ENCODE measurements around the gene WWOX.

Gene WWOX

GRCh38 chr16:78821335-78821734 lies 721.9 kb downstream of the WWOX start:
- Mint-ChIP-seq H3K27me3 (no peaks in the 10 kb centered on the region), H3K36me3 (no peaks in the 10 kb centered on the region), H3K27ac (no peak overlapping the region), H3K4me3 (no peak overlapping the region), H3K9me3 (no peaks in the 10 kb centered on the region), H3K4me1 (no peaks in the 10 kb centered on the region)

- H3K9me3 Mint-ChIP-seq = no peaks in the 10 kb centered on the region
- no peak overlapping the region for H3K4me3 Mint-ChIP-seq
- H3K4me1 Mint-ChIP-seq = no peaks in the 10 kb centered on the region
- no peak overlapping the region for H3K27ac Mint-ChIP-seq
- H3K27me3 Mint-ChIP-seq = no peaks in the 10 kb centered on the region
- no peaks in the 10 kb centered on the region for H3K36me3 Mint-ChIP-seq
Measured at GRCh38 chr16:78822509-78822908, 723.1 kb downstream of the WWOX start.

GRCh38 chr16:78823027-78823426 lies 723.6 kb downstream of the WWOX start:
- Mint-ChIP-seq H3K9me3 (no peaks in the 10 kb centered on the region), H3K4me3 (no peak overlapping the region), H3K4me1 (no peaks in the 10 kb centered on the region), H3K27ac (no peak overlapping the region), H3K36me3 (no peaks in the 10 kb centered on the region), H3K27me3 (no peaks in the 10 kb centered on the region)

- H3K4me1 Mint-ChIP-seq = no peaks in the 10 kb centered on the region
- no peak overlapping the region for H3K27ac Mint-ChIP-seq
- no peak overlapping the region for H3K4me3 Mint-ChIP-seq
- no peaks in the 10 kb centered on the region for H3K9me3 Mint-ChIP-seq
- H3K27me3 Mint-ChIP-seq = no peaks in the 10 kb centered on the region
- no peaks in the 10 kb centered on the region for H3K36me3 Mint-ChIP-seq
Measured at GRCh38 chr16:78829280-78829679, 729.8 kb downstream of the WWOX start.

GRCh38 chr16:78830599-78830998 lies 731.1 kb downstream of the WWOX start:
- no peaks in the 10 kb centered on the region for H3K9me3 Mint-ChIP-seq
- no peaks in the 10 kb centered on the region for H3K4me1 Mint-ChIP-seq
- H3K36me3 Mint-ChIP-seq = no peaks in the 10 kb centered on the region
- H3K4me3 Mint-ChIP-seq = no peak overlapping the region
- H3K27ac Mint-ChIP-seq = no peak overlapping the region
- no peaks in the 10 kb centered on the region for H3K27me3 Mint-ChIP-seq

GRCh38 chr16:78832100-78832499 lies 732.6 kb downstream of the WWOX start:
- no peak overlapping the region for H3K4me3 Mint-ChIP-seq
- no peak overlapping the region for H3K27ac Mint-ChIP-seq
- peaks cover 5% of the 10 kb centered on the region for H3K4me1 Mint-ChIP-seq
- no peaks in the 10 kb centered on the region for H3K9me3 Mint-ChIP-seq
- no peaks in the 10 kb centered on the region for H3K36me3 Mint-ChIP-seq
- no peaks in the 10 kb centered on the region for H3K27me3 Mint-ChIP-seq

DNA sequence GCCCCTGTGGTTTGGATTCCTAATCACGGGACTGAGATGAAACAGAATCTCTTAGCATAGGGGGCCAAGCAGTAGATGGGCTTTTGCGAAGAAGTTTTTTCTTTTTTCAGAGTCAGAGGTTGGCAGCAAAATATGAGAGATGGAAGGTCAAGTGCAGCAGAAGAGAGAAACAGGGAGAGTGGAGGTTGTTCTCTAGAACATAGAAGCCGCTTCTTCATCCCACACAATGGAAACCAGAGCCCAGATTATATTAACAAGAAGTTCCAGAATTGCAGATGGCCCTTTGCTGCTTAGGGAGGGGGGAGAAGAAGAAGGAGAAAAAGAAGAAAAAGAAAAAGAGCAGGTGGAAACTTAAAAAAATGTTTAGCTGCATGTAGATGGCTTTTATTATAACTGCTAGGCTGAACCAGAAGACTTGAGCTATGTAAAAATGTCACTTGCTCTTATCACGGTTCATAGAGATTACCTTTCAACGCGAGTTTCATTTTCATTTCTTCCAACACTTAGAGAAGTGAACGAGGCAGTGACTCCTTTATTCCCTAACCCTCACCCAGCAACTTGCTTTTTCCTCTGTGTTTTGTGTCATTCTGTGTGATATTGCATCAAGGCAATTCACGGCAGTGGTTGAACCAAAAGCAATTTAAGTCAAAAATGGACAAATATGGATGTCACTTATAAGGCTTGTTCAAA lies 737.5 kb downstream of the WWOX start:
- H3K36me3 Mint-ChIP-seq = no peaks in the 10 kb centered on the region
- peaks cover 5% of the 10 kb centered on the region for H3K4me1 Mint-ChIP-seq
- no peaks in the 10 kb centered on the region for H3K27me3 Mint-ChIP-seq
- peak overlapping the region; percentile 3 for H3K27ac Mint-ChIP-seq
- no peak overlapping the region for H3K4me3 Mint-ChIP-seq
- H3K9me3 Mint-ChIP-seq = no peaks in the 10 kb centered on the region

DNA sequence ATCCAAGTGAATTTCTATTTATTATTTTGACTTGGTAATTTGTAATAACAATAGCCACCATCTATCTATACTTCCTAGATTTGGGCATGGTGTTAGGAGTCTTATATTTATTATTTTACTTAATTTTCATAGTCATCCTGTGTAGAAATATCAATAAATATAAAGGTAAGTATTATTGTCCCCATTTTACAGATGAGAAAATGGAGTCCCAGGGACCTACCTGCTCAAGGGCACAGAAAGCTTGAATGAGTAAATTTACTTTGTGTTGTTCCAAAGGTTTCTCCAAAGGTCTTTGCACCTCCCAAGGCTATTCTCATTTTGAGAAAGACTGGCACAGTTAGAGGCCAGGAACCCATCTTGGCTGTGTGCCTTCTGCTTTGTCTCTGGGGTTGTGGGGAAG lies 738.3 kb downstream of the WWOX start:
- no peaks in the 10 kb centered on the region for H3K9me3 Mint-ChIP-seq
- no peaks in the 10 kb centered on the region for H3K27me3 Mint-ChIP-seq
- H3K4me3 Mint-ChIP-seq = no peak overlapping the region
- no peak overlapping the region for H3K27ac Mint-ChIP-seq
- H3K4me1 Mint-ChIP-seq = peaks cover 5% of the 10 kb centered on the region
- H3K36me3 Mint-ChIP-seq = no peaks in the 10 kb centered on the region

GRCh38 chr16:78838276-78838675 lies 738.8 kb downstream of the WWOX start:
- Mint-ChIP-seq H3K27ac (no peak overlapping the region), H3K9me3 (no peaks in the 10 kb centered on the region), H3K27me3 (no peaks in the 10 kb centered on the region), H3K4me1 (peaks cover 5% of the 10 kb centered on the region), H3K36me3 (no peaks in the 10 kb centered on the region), H3K4me3 (no peak overlapping the region)

GRCh38 chr16:78842950-78843349 lies 743.5 kb downstream of the WWOX start:
- H3K27me3 Mint-ChIP-seq = no peaks in the 10 kb centered on the region
- H3K4me1 Mint-ChIP-seq = no peaks in the 10 kb centered on the region
- H3K27ac Mint-ChIP-seq = no peak overlapping the region
- H3K4me3 Mint-ChIP-seq = no peak overlapping the region
- no peaks in the 10 kb centered on the region for H3K9me3 Mint-ChIP-seq
- H3K36me3 Mint-ChIP-seq = no peaks in the 10 kb centered on the region

GRCh38 chr16:78843978-78844377 lies 744.5 kb downstream of the WWOX start:
- Mint-ChIP-seq H3K9me3 (no peaks in the 10 kb centered on the region), H3K27ac (no peak overlapping the region), H3K4me3 (no peak overlapping the region), H3K27me3 (no peaks in the 10 kb centered on the region), H3K4me1 (no peaks in the 10 kb centered on the region), H3K36me3 (no peaks in the 10 kb centered on the region)

DNA sequence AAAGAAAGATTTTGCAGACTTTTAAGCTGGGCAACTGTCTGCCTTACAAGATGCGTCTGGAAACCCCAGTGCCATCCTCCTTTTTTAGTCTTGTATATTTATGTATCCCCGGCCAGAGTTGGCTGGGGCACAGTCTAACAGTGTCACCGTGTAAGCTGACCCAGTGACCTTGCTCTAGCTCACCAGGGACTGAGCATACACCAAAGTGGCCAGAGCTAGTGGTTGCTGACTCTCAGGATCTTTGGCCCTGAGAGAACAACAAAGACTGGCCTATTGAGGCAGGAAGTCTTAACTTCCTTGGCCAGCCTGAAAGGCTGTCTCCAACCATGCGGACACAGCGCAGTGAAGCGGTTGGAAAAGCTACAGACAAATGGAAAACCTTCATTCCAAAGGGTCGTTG lies 745.2 kb downstream of the WWOX start:
- Mint-ChIP-seq H3K27me3 (no peaks in the 10 kb centered on the region), H3K4me3 (no peak overlapping the region), H3K27ac (no peak overlapping the region), H3K9me3 (no peaks in the 10 kb centered on the region), H3K4me1 (no peaks in the 10 kb centered on the region), H3K36me3 (no peaks in the 10 kb centered on the region)

GRCh38 chr16:78851266-78851665 lies 751.8 kb downstream of the WWOX start:
- no peak overlapping the region for H3K27ac Mint-ChIP-seq
- H3K36me3 Mint-ChIP-seq = no peaks in the 10 kb centered on the region
- no peaks in the 10 kb centered on the region for H3K4me1 Mint-ChIP-seq
- H3K27me3 Mint-ChIP-seq = no peaks in the 10 kb centered on the region
- H3K9me3 Mint-ChIP-seq = no peaks in the 10 kb centered on the region
- no peak overlapping the region for H3K4me3 Mint-ChIP-seq

- Mint-ChIP-seq H3K9me3 (no peaks in the 10 kb centered on the region), H3K4me1 (no peaks in the 10 kb centered on the region), H3K4me3 (no peak overlapping the region), H3K27ac (no peak overlapping the region), H3K27me3 (no peaks in the 10 kb centered on the region), H3K36me3 (no peaks in the 10 kb centered on the region)
Measured at GRCh38 chr16:78852081-78852635, 752.7 kb downstream of the WWOX start.

DNA sequence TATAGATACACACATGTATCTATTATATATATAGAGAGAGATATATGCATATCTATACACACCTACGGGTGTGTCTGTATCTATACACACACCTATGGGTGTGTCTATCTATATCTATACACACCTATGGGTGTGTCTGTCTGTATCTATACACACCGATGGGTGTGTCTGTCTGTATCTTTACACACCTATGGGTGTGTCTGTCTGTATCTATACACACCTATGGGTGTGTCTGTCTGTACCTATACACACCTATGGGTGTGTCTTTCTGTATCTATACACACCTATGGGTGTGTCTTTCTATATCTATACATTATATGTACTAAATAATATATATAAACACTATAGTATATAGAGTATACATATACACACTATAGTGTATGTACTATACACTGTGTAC lies 762.6 kb downstream of the WWOX start:
- no peak overlapping the region for H3K4me3 Mint-ChIP-seq
- no peaks in the 10 kb centered on the region for H3K4me1 Mint-ChIP-seq
- H3K9me3 Mint-ChIP-seq = no peaks in the 10 kb centered on the region
- no peaks in the 10 kb centered on the region for H3K27me3 Mint-ChIP-seq
- H3K36me3 Mint-ChIP-seq = peaks cover 2% of the 10 kb centered on the region
- no peak overlapping the region for H3K27ac Mint-ChIP-seq

DNA sequence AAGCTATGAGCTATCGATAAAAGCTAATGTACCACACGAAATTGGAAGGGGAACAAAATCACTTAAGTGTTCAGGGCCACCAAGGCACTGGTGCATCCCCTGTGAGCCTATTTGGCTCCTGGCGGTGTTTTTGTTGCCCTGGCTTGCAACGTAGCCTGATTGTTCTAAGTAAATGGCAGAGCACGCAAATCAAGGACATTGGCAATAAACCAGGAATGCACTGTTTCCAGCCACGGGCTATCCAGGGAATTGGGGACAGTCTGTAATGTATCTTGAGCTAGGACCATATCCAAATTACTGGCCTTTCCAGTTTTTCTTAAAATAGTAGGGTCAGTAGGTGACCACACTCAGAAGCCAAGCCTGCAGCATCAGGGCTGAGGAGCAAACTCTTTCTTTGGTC lies 767.1 kb downstream of the WWOX start:
- H3K27me3 Mint-ChIP-seq = no peaks in the 10 kb centered on the region
- no peak overlapping the region for H3K4me3 Mint-ChIP-seq
- H3K4me1 Mint-ChIP-seq = no peaks in the 10 kb centered on the region
- H3K9me3 Mint-ChIP-seq = no peaks in the 10 kb centered on the region
- peaks cover 2% of the 10 kb centered on the region for H3K36me3 Mint-ChIP-seq
- H3K27ac Mint-ChIP-seq = no peak overlapping the region

DNA sequence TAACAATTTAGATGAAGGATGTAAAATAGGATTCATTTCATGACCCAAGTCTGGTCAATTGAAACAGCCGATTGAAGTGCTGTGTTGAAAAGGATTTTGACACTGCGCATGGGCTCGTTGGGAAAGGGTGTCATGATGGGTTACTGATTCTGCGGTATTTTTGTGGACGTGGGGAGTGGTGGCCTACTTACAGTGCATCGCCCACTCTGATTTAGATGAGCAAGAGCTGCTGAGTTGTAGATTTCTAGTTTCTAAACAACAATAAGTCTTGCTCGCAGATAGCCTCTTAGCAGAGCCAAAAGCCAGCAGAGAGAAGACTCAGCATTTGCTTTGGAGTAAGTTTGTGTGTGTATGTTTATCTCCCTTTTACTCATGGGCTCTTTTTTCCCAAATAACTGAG lies 770.0 kb downstream of the WWOX start:
- H3K4me3 Mint-ChIP-seq = no peak overlapping the region
- H3K27me3 Mint-ChIP-seq = no peaks in the 10 kb centered on the region
- H3K9me3 Mint-ChIP-seq = no peaks in the 10 kb centered on the region
- H3K36me3 Mint-ChIP-seq = peaks cover 2% of the 10 kb centered on the region
- no peaks in the 10 kb centered on the region for H3K4me1 Mint-ChIP-seq
- no peak overlapping the region for H3K27ac Mint-ChIP-seq

All from activated naive CD4-positive, alpha-beta T cell treated with anti-CD3 and anti-CD28 coated beads, Interleukin-2, amount 50 U/mL, for 24 hours (primary cell).